ENCODE data around the gene PTPRN2. TPM values are rescaled to one million over a fixed set of nuclear protein-coding genes. Genes with fewer than 3 reads are reported as not detected.

Gene PTPRN2
- total and polyA plus RNA-seq, 8 donors = 12.2 to 49.2 (median 31.8) TPM

DNA sequence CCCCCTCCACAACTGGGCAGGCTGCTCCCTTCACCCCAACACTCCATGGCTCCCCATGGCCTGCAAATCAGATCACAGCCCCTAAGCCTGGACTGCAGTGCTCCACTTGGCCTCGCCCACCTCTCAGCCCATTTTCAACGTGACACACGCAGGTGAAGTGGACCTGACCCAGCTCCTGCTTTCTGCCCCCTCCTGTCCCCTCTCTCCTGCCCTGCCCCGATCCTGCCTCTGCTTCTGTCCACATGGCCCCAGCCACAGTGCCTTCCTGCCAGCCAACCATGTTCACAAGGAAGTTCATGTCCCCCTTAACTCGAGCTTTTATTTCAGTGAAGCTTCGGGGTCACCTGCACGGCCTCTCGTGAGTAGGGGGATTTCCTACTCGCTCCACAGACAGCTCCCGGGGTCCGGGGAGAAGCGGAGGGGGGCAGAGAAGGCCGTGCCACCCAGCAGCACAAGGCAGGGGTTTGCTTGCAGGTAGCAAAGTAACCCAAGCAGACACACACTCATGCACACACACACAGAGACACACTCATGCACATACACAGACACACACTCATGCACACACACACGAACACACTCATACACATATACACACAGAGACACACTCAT, 713.3 kb downstream of the PTPRN2 start:
- Histone ChIP-seq H3K9me3 (no peaks in the 10 kb centered on the region), H3K4me3 (no peak overlapping the region), H3K27me3 (no peaks in the 10 kb centered on the region), H3K4me1 (no peaks in the 10 kb centered on the region), H3K36me3 (no peaks in the 10 kb centered on the region), H3K27ac (no peak overlapping the region)
- ATAC-seq = no peak
- FAIRE-seq = no peak
- DNase-seq = no peak
- intact Hi-C loops (cut with DNase I) = loop anchor here in 1 of 3 donors (10.0 kb wide), 1 partner anchor 440 kb away; no protein-coding TSS in a partner anchor
- WGBS, 2 donors = 87 to 89% methylated on average over 14 of the region's 14 CpGs
- TF ChIP-seq, protein P1, sequence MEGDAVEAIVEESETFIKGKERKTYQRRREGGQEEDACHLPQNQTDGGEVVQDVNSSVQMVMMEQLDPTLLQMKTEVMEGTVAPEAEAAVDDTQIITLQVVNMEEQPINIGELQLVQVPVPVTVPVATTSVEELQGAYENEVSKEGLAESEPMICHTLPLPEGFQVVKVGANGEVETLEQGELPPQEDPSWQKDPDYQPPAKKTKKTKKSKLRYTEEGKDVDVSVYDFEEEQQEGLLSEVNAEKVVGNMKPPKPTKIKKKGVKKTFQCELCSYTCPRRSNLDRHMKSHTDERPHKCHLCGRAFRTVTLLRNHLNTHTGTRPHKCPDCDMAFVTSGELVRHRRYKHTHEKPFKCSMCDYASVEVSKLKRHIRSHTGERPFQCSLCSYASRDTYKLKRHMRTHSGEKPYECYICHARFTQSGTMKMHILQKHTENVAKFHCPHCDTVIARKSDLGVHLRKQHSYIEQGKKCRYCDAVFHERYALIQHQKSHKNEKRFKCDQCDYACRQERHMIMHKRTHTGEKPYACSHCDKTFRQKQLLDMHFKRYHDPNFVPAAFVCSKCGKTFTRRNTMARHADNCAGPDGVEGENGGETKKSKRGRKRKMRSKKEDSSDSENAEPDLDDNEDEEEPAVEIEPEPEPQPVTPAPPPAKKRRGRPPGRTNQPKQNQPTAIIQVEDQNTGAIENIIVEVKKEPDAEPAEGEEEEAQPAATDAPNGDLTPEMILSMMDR (IDR thresholded peaks at IDR 0.05) = no peak

DNA sequence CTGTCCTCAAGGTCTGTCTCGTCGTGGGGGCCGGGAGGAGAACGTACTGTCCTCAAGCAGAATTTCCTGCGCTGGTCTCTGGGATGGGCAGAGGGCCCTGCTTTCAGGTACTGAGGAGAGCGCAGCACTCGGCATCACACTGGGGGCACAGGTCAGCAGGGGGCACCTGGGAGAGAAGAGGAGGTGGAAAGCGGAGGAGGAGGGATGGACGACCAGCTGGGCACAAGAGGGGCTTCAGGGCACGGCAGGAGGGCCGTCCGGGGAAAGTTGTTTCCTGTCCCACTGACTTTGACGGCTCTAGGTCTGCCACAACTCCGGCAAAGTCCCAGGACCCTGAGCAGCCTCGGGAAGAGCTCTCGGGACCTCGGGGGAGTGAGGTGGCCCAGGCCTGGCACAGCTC, 714.0 kb downstream of the PTPRN2 start:
- no peaks in the 10 kb centered on the region for H3K27me3 ChIP-seq
- no peaks in the 10 kb centered on the region for H3K9me3 ChIP-seq
- WGBS, 2 donors = 87 to 88% methylated on average over 15 to 17 of the region's 17 CpGs
- ATAC-seq (no peak), DNase-seq (no peak), FAIRE-seq (no peak)
- H3K36me3 ChIP-seq = no peaks in the 10 kb centered on the region
- no peaks in the 10 kb centered on the region for H3K4me1 ChIP-seq
- H3K27ac ChIP-seq = no peak overlapping the region
- no peak overlapping the region for H3K4me3 ChIP-seq
- TF ChIP-seq, protein P1 (IDR thresholded peaks at IDR 0.05) = no peak
- intact Hi-C loops (cut with DNase I) = loop anchor here in 1 of 3 donors (10.0 kb wide), 1 partner anchor 439 kb away; no protein-coding TSS in a partner anchor

DNA sequence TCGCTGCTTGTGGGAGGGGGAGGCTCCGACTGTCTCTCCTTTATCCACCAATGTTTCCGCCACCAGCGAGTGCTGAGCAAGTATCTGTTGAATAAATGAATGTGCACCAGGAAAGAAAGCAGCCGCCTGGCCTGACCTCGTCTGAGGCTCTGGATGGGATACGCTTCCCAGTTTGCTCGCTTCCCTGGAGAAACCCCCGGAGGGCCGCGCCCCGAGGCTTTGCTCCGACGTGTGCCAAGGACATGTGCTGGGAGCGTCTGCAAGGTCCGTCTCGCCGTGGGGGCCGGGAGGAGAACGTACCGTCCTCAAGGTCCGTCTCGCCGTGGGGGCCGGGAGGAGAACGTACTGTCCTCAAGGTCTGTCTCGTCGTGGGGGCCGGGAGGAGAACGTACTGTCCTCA, 714.4 kb downstream of the PTPRN2 start:
- H3K9me3 ChIP-seq = no peaks in the 10 kb centered on the region
- intact Hi-C loops (cut with DNase I) = loop anchor here in 1 of 3 donors (10.0 kb wide), 1 partner anchor 438 kb away; no protein-coding TSS in a partner anchor
- DNase-seq (no peak), ATAC-seq (no peak), FAIRE-seq (no peak)
- no peak overlapping the region for H3K4me3 ChIP-seq
- TF ChIP-seq, protein P1 (IDR thresholded peaks at IDR 0.05) = no peak
- no peak overlapping the region for H3K27ac ChIP-seq
- no peaks in the 10 kb centered on the region for H3K27me3 ChIP-seq
- H3K4me1 ChIP-seq = no peaks in the 10 kb centered on the region
- 86 to 87% methylated on average over 26 to 30 of the region's 30 CpGs for WGBS, 2 donors
- no peaks in the 10 kb centered on the region for H3K36me3 ChIP-seq

DNA sequence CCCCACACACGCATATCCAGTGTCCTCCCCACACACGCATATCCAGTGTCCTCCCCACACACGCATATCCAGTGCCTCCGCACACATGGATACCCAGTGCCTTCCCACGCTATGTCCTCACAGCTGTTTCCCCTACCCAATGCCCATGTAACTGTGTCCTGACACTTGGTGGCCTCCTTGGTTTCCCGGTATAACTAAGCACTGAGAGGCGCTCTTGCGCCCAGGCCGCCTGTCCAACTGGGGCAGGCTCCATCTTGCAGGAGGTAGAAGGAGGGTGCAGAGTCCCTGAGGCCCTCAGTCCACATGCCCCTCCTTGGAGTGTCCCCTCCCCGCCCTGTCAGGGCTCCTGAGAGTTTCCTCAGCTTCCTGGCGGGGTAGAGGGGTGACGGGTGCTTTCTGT, 715.2 kb downstream of the PTPRN2 start:
- Histone ChIP-seq H3K36me3 (no peaks in the 10 kb centered on the region), H3K27ac (no peak overlapping the region), H3K4me3 (no peak overlapping the region), H3K9me3 (no peaks in the 10 kb centered on the region), H3K4me1 (no peaks in the 10 kb centered on the region), H3K27me3 (no peaks in the 10 kb centered on the region)
- 91 to 92% methylated on average over 12 of the region's 12 CpGs for WGBS, 2 donors
- DNase-seq = no peak
- no peak for FAIRE-seq
- intact Hi-C loops (cut with DNase I) = loop anchor here in 1 of 3 donors (10.0 kb wide), 1 partner anchor 438 kb away; no protein-coding TSS in a partner anchor
- TF ChIP-seq, protein P1 (IDR thresholded peaks at IDR 0.05) = no peak
- no peak for ATAC-seq

DNA sequence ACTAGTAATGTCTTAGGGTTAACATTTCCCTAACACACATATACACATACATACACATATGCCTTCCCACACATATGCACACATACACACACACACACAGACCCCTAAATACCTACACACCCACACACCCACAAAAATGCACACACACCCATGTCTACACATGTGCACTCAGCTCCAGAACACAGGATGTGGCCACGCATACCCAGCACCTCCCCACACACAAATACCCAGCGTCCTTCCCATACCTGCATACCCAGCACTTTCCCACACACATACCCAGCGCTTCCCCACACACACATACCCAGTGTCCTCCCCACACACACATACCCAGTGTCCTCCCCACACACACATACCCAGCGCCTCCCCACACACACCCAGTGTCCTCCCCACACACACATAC, 715.9 kb downstream of the PTPRN2 start:
- intact Hi-C loops (cut with DNase I) = loop anchor here in 1 of 3 donors (10.0 kb wide), 1 partner anchor 437 kb away; no protein-coding TSS in a partner anchor
- Histone ChIP-seq H3K36me3 (no peaks in the 10 kb centered on the region), H3K4me3 (no peak overlapping the region), H3K9me3 (no peaks in the 10 kb centered on the region), H3K27ac (no peak overlapping the region), H3K4me1 (no peaks in the 10 kb centered on the region), H3K27me3 (no peaks in the 10 kb centered on the region)
- TF ChIP-seq, protein P1 (IDR thresholded peaks at IDR 0.05) = no peak
- ATAC-seq (no peak), FAIRE-seq (no peak), DNase-seq (no peak)
- 93 to 98% methylated on average over 4 of the region's 4 CpGs for WGBS, 2 donors
